Mesenteric fat pad (tissue), 1 donor: ENCODE data around the gene ZBTB44. TPM values are rescaled to one million over a fixed set of nuclear protein-coding genes. Genes with fewer than 3 reads are reported as not detected.
"Not testable (repeated sequence)": the region's sequence is repeated elsewhere in the genome, so short reads cannot be mapped to it uniquely, and the experiment has no call there.

Source experiments
- DNase-seq: peaks from one replicate; pipeline ENCODE4 v3.0.0-alpha.2; 2020; ENCODE audit warnings: low spot score
- total RNA-seq: library from RNA; stranded (reverse); fragmentation: NEBNext Ultra II Directional; extraction: Animal tissue kit (Norgen Biotek cat#: 25700); gene quantifications from one replicate; pipeline ENCODE4 v1.2.1, GENCODE V29; 2021
- donor health status: DM: yes; HTN: yes; CAD: no.

The ZBTB44 gene
- total RNA-seq, 1 donor from 2014 or later, result 35.2 TPM

DNA sequence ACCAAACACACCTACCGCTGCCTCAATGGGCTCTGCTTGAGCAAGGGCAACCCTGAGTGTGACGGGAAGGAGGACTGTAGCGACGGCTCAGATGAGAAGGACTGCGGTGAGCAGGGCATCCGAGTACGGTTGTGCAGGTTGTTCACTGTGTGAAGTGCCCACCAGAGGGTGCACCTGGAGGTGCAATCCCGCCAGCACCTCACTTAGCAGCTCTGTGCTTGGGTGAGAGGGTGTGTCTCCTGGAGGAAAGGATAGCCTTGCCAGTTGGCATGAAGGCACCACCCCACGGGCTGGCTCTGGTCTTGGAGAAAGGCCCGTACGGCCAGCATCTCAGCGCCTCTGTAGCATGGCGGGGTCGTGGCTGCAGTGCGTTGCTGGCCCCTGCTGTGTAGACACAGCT, 115.8 kb downstream of the ZBTB44 start:
- DNase-seq, result no peak

DNA sequence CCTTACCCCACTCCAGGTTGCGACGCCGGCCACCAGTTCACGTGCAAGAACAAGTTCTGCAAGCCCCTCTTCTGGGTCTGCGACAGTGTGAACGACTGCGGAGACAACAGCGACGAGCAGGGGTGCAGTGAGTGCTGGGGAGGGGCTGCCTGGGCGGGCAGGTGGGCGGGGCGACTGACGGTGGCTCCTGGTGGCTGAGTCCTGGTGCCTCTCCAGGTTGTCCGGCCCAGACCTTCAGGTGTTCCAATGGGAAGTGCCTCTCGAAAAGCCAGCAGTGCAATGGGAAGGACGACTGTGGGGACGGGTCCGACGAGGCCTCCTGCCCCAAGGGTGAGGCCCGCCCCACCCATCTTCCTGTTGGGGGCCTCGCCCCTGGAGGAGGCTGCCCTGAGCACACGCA, 116.4 kb downstream of the ZBTB44 start:
- no peak for DNase-seq

DNA sequence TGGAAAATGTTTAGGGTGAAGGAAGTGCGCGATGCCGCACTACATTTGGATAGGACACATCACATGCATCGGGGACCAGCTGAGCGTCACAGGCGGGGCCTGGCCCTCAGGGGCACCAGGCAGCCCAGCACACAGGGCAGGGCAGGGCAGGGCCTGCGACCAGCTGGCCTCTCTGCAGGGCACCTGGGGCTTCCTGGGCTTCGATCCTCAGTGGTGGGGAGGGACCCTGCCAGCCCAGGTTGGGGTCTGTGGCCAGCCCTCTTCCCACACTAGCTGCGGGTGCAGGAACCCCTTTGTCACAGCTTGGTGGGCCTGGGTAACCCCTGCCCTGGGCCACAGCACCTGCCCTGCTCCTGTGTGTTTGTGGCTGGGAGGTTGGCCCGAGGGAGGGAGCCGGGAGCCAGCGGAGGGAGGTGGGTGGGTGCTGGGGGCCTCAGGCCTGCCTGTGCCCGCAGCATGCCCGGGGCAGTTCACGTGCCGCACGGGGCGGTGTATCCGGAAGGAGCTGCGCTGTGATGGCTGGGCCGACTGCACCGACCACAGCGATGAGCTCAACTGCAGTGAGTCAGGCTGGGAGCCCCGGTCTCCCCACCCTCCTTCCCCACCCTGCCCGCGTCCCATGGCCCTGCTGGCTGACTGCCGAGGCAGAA, 117.2 kb downstream of the ZBTB44 start:
- DNase-seq, result no peak

DNA sequence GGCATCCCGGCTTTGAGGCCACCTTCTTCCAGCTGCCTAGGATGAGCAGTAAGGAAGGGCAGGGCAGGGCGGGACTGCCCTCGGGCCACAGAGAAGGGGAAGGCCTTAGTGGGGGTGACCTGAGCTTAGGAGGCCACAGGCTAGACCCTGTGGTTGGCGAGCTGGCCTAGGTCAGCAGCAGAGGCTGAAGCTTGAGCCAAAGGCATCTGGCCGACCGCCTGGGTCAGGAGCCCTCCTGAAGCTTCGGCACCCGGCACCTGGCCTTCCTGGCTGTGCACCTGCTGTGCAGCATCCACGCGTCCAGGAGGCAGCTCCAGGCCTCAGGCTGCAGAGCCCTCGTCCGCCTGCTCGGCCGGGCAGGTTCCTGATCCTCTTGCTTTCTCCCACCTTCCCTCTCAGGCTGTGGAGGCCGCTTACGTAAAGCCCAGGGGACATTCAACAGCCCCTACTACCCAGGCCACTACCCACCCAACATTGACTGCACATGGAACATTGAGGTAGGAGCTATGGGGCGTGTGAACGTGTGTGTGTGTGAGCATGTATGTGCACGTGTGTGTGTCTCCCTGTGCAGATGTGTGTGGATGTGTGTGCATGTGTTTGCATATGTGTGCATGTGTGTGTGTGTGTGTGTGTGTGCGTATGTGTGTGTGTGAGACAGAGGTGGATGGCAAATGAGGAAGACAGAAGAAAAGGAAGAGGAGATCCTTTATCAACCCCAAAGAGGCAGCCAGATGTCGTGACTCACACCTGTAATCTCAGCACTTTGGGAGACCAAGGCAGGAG, 120.3 kb downstream of the ZBTB44 start:
- DNase-seq, result no peak

DNA sequence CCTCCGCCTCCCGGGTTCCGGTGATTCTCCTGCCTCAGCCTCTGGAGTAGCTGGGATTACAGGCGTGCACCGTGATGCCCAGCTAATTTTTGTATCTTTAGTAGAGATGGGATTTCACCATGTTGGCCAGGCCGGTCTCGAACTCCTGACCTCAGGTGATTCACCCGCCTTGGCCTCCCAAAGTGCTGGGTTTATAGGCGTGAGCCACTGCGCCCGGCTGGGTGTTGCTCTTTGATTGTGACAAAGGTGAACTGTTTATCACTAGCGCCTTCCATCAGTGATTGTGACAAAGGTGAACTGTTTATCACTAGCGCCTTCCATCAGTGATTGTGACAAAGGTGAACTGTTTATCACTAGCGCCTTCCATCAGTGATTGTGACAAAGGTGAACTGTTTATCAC, 121.2 kb downstream of the ZBTB44 start:
- DNase-seq, result not testable (repeated sequence)

DNA sequence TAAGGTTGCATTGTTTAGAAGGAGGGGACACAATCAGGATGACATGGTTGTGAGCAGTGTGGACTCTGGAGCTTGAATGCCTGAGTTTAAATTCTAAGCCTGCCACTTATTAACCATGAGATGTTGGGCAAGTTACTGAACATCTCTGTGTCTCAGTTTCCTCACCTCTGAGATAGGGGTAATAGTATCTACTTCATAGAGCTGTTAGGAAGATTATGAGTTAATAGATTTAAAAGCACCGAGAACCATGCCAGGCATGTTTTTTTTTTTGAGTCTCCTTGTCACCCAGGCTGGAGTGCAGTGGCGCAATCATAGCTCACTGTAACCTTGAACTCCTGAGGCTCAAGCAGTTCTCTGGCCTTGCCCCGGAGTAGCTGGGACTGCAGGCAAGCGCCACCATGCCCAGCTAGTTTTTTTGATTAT, 121.9 kb downstream of the ZBTB44 start:
- DNase-seq, result no peak

DNA sequence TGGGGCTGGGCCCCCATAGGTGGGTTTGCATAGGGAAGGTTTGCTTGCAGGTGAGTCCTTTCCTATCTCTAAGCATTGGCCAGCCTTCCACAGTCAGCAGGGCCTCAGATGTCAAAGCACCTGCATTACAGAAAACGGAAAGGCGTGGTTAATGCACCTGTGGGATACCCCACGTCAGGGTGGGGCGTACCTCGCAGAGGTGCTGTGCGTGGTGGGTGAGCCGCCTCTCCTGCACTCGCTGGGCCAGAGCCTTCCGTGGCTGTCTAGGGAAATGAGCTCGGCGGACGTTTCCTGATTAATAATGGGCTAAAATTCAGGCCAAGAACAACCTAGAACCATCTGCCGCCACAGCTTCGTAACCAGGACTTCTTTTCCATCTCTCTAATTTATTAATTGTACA, 122.8 kb downstream of the ZBTB44 start:
- no peak for DNase-seq

DNA sequence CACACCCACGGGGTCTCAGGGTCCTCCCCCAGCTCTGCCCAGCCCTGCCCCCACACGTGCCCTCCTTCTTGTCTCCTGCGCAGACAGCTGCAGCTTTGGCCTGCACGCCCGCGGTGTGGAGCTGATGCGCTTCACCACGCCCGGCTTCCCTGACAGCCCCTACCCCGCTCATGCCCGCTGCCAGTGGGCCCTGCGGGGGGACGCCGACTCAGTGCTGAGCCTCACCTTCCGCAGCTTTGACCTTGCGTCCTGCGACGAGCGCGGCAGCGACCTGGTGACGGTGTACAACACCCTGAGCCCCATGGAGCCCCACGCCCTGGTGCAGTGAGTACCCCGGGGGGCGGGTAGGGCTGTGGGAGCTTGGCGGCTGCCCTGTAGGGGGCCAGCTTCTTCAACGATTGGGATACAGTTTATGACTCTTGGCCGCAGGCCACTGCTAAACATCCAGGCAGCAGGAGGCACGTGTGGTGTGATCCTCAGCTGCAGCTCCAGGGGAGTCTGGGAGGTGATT, 124.3 kb downstream of the ZBTB44 start:
- DNase-seq, result no peak

DNA sequence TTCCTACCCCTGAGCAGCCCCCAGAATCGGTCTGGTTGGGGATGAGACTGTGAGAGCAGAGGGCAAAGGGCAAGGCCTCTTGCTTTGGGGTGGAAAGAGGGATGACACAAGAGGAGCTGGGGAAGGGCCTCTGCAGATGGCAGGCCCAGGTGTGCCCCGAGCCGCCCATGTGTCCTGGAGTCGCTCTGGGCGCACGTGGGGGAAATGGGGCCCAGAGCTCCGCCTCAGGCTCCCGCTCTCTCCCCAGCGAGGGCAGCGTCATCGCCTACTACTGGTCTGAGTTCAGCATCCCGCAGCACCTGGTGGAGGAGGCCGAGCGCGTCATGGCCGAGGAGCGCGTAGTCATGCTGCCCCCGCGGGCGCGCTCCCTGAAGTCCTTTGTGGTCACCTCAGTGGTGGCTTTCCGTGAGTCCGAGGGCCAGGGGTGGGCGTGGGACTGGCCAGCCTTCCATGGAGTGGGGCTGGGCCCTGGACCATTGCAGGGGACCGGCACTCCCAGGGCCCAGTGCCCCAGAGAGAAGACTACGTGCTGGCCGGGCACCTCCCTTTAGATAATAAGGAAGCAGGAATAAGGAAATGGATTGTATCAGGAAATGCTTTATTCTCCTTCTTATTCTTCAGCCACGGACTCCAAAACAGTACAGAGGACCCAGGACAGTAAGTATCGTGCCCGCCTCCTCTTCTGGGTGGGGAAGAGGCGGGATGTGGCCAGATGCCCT, 125.1 kb downstream of the ZBTB44 start:
- no peak for DNase-seq

DNA sequence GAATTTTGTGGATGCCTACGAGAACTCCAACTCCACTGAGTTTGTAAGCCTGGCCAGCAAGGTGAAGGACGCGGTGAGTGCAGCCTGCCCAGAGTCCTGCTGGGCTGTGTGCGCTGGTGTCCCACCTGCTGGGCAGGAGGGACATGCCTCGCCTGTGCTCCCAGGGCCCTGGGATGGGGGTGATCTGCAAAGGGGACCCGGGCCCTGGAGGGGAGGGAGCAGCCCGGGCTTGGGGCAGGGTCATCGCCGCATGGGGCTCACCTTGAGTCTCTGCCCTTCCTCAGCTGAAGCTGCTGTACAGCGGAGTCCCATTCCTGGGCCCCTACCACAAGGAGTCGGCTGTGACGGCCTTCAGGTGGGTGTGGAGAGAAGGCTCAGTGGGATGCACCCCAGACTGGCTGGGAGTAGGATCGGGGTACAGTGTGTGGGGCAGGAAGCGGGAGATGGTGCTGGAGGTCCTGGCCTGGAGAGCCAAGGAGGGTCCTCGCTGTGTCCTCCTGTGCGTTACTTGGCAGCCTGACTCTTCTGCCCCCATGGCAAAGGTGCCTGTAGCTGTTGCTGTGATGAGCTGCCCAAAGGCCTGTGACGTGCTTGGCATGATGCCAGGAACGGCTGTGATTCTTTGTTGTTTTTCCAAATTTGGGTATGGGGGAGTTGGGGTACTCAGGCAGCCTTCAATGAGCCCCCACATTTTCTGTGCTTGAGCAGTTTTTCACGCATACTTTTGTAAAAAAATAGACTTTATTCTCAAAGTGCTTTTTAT, 126.0 kb downstream of the ZBTB44 start:
- no peak for DNase-seq

DNA sequence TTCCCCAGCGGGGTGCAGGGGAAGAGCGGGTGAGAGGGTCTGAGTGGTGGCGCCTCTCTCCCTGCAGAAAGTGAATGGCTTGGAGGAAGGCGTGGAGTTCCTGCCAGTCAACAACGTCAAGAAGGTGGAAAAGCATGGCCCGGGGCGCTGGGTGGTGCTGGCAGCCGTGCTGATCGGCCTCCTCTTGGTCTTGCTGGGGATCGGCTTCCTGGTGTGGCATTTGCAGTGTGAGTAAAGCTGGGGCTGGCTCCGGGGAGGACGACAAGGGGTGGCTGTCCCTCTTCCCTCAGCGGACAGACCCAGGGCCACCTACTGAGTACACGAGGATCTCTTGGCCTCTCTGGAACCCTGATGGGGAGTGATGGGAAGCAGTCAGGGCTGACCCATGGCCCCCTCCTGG, 126.7 kb downstream of the ZBTB44 start:
- no peak for DNase-seq

DNA sequence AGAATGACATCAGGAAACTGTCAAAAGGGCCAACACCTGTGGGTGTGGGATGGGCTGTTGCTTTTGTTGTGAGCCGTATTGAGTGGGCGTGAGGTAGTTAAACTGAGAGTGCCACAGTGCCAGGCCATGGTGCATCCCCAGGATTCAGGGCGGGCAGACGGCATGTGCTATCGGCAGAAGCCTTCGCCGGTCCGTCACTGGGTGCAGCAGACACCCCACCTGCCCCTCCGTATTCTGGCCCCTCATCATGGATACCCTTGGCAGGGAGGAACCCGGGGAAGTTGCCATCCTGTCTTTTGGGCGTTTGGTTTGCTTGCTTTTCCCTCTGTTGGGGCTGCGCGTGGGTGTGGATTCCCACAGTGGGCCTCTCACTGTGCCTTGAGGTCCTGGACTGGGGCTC, 127.6 kb downstream of the ZBTB44 start:
- DNase-seq, result no peak

DNA sequence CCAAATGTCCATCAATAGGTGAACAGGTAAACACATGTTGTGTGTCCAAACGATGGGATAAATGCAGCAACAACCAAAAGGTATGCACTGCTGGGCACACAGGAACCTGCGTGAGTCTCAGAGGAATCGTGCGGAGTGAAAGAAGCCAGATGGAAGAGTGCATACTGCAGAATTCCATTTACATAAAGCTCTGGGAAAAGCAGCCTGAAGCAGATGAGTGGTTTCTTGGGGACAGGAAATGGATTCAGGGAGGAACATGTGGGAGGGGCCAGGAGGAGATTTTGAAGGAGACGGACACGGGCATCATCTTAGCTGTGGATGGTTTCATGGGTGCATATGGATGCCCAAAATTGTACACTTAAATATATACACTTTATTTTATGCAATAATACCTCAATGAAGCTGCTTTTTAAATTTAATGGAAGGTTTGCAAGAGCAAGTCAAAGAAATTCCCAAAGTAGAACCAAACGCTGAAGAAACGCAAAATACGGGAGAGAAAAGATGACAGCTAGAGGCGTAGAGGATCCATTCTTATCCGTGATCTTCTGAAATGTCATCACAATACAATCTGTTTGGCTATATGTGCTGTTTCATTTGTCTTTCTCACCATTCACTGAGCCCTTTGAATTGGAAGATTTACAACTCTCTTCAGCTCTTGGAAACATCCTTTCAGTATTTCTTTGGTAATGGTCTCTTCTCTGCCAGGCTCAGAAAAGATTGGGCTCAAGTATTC, 130.7 kb downstream of the ZBTB44 start:
- DNase-seq, result no peak

DNA sequence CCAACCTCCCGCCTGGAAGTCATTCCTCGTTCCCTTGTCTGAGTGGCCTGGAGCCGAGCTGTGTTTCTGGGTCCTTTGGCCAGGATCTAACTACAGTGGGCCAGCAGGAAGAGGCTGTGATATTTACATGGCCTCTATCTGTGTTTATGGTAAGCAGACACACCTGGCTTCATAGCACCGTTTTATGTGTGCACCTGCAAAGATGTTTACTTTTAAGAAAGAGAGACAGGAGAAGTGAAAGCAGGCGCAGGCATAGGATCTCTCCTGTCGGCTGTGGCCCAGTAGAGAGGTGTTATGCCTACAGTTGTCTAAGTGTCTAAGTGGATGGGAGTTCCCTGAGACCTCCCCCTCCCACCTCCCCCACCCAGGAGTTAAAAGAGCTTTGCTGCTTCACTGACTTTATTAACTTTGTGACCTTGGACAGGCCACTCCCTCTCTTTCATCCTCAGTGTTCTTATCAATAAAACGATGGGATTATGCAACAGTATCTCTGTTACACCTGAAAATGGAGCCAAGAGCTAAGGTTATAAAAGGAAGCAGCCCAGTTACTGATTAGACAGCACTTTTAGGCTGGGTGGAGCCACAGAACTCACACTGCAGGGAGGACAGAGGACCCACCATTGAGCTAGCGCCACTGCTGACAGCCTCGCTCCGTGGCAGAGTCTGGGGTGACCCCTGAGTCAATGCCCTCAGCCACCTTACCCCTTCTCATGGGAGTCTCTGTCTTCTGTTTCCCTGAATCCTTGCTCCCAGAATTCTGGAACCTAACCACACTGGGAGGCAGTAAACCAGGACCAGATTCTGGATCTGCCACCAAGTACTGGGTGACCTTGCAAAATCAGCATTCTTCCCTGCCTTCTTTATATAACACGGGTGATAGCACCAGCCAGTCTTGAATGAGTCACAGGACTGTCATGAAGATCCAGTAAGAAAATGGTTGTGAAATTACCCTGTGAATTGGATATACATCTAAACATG, 133.1 kb downstream of the ZBTB44 start:
- DNase-seq, result no peak

DNA sequence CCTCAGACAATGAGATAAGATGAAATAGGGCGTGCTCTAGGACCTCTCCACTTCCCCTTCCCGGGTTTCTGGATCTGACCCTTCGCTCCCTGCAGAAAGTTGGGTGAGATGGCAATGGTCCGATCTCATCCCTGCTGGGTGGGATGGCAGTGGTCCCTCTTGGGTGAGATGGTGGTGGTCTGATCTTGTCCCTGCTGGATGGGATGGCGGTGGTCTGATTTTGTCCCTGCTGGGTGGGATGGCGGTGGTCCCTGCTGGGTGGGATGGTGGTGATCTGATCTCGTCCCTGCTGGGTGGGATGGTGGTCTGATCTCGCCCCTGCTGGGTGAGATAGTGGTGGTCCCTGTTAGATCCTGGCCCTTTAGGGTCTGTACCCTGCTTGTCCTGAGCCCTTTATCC, 133.8 kb downstream of the ZBTB44 start:
- no peak for DNase-seq

DNA sequence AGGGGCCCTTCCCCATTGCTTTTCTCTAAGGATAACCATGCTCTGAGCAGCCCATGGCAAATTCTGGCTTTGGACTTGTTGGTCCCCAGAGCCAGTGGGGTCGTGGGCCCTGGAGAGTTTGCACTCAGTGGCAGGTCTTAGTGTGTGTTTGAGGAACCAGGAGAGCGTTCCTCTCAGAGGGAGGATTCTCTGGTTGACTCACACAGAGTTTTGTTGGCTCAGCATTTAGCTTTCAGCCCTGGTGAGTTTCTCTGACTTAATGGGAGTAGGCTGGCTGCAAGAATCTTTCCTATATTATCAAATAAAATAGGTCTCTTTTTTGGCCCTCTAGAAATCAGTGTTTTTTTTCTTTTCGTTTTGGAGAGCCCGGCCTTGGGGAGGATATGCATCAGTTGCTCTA, 134.2 kb downstream of the ZBTB44 start:
- DNase-seq, result no peak

DNA sequence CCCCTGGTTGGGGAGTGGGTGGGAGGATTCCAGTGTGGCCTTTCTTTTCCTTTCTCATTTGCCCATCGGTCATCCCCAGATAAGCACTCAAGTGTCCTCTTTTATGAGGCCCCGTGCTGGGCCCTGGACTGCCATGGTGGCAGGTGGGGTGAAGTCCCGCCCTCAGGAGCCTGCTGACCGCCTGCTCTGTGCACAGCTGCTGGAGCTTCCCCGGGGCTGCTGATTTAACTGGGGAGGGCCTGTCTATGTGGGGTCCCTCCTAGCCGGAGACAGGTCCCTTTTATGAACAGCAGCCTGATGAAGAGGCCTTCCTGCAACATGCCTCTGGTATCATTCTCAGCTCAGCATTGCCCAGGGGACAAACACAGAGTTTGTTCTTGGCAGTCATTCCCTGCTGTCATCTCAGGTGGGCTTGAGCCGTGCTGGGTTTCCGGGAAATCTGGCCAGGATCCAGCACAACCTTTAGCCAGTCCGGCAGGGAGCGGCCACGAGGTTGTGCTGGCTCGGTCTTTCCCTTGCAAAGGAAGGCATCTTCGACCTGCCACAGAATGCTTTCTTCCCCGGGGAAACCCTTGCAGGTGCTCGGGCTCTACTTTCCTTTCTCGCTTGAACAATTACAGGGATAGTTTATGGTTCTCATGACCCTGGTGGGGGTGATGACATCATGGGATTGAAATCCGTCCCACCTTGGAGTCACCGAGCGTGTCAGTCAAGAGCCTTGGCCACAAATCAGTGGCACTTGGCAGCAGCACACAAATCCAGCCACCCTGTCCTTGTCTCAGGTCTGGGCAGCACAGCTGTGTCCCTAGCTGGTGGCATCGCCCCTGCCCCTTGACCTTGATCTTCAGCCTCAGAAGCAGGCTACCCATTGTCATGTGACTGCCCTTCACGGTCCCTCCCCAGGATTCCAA, 135.1 kb downstream of the ZBTB44 start:
- no peak for DNase-seq
